ENCODE data around the gene TNPO3.

Gene TNPO3

GRCh38 chr7:128937647-128938543 is 117.0 kb downstream of the TNPO3 start, which contains the start of gene IRF5:
Gene IRF5, plus strand, starts transcription at chr7:128937927. Its CDS starts 4,155 bp downstream, at chr7:128942082.
- no peak for DNase-seq

DNA sequence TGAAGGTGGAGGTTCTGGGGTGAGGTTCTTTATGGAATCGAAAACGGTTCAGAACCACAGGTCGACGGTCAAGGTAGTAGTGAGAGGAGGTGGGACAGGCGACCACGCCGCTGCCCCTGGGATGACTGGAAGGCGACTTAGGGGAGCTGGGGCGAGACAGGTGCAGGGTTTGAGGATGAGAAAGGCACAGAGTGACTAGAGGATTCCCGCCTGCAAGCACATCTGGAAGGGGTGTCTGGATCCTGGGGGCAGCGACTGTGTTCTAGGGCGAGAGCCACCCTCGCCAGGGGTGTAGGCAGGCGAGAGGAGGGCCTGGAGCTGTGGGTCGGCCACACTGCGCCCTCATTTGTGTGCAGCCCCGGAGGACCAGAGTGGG is 117.7 kb downstream of the TNPO3 start:
- no peak for DNase-seq

GRCh38 chr7:128936798-128937197 is 118.1 kb downstream of the TNPO3 start:
- DNase-seq = no peak

GRCh38 chr7:128935342-128935730 is 119.6 kb downstream of the TNPO3 start:
- no peak for DNase-seq

- no peak for DNase-seq
Measured at GRCh38 chr7:128934361-128935341, 120.3 kb downstream of the TNPO3 start.

DNA sequence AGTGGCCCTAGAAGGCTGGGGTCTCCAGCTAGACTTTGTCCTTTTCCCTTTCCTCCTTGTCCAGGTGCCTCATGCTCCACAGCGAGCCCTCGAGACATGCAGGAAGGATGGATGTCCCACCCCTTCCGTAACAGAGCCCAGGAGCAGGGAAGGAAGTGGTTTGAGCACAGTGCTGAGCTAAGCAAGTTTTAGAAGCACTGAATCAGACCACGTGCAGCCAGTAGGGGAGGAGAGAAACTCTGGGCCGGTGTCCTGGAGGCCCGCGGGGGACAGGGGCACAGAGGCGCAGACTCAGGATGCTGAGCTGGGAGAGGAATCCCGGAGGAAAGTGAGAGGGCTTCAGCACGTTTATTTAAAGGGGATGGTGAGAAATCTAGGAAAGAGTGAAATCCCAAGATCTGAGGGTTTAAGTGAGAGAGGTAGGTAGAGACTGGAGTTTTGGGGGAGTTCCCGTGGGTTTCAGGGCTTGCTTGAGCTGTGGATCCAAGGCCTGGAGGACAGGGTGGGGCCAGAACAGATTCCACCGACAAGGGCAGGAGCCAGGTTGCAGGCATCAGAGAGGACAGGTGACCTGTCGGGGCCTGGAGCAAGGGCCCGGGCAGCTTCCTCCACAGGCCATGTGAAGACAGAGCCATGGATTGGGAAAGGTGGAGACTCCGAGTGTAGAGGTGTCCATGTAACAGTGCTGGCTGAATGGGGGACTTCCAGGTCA is 121.6 kb downstream of the TNPO3 start:
- no peak for DNase-seq

GRCh38 chr7:128932862-128933179 is 122.1 kb downstream of the TNPO3 start:
- no peak for DNase-seq

- no peak for DNase-seq
Measured at GRCh38 chr7:128931965-128932861, 122.7 kb downstream of the TNPO3 start.

DNA sequence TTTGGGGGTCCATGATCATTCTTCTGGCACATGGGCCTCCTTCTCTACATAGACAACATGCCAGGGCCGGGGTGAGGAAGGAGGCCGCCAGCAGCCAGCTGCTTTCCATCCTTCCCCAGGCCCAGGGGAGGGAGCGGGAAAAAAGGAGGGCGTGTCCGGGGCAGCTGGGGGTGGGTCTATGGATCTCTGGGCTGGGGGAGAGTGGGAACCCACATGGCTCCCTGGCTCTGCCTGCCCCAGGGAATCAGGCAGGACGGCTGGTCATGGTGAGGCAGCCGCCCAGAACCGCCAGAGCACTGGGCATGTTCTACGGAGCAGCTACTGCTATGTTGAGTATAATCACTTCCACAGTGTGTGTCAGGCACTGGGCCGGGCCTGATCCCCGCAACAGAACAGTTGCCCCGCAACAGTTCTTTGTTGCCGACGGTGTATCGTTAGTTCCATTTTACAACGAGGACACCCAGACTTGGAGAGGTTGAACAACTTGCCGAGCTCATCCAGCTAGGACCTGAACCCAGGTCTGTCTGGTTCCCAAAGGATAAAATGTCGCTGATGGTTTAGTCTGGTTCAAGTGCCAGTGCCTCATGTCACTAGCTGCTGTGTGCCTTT is 123.6 kb downstream of the TNPO3 start:
- no peak for DNase-seq

GRCh38 chr7:128928882-128929788 is 125.8 kb downstream of the TNPO3 start:
- no peak for DNase-seq

DNA sequence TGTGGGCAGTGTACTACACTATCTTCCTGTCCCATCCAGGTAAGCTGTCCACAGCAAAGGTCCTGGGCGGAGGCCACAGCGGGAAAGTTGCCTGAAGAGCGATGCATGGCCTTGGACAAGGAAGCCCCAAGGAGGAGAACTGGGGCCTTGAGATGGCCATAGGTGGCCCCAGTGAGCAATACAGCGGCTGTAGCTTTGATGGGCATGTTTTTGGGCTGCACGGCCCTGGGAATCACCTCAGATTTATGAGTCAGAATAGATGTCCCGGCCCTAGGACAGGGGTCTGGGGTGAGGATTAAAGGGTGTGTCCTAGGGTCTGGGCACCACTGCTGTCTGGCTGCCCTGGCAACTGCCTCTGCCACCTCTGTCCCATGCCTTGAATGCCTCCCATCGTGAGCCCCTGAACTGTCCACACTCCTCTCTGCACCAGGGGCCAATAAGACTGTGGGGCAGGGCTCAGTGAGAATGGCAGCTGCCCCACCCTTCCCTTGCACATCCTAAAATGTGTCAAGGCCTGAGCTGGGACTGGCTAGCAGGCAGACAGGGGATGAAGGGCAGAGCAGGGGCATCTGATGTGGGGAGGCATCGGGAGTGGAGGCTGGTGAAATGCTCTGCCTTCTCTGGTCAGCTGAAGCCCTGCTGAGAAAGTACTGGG is 126.6 kb downstream of the TNPO3 start:
- no peak for DNase-seq

GRCh38 chr7:128924707-128925588 is 130.0 kb downstream of the TNPO3 start:
- no peak for DNase-seq

DNA sequence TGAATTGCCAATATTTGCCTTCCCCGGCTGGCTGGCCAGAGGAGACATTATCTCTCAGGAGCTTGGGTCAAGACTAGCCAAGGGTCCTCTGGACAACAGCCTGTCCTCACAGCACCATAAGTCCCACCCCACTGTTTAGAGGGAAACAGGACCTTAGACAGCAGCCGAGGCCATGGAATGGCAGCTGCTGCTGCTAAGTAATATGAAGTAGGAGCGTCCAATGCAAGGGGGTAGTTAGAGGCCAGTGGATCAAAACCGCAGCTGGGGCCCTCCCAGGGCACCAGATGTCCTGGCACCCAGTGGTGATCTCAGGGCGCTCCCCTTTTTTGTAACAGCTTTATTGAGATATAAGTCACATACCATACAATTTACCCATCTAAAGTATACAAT is 131.5 kb downstream of the TNPO3 start:
- DNase-seq = no peak

- no peak for DNase-seq
Measured at GRCh38 chr7:128922496-128923410, 132.2 kb downstream of the TNPO3 start.

DNA sequence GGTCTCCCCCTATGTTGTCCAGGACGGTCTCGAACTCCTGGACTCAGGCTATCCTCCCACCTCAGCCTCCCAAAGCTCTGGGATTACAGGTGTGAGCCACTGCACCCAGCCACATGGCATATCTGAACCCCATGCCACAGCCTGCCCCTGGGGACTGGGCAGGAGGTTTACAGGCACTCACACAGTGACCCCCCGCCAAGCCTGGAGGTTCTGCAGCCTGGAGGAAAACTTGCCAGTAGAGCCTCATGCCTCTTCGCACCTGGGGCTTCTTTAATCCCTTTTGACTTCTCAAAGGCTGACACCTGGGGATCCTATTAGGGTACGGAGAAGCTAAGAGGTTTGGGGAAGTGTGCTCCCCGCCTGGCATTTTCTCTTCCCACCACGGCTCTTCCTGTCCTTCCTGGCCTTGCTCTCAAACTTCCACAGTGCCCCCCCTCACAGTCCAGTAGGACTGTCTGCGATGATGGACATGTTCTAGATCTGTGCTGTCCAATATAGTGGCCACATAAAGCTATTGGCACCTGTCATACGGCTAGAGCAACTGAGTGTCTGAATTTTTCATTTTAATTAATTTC is 133.0 kb downstream of the TNPO3 start:
- no peak for DNase-seq

GRCh38 chr7:128920913-128921582 is 133.9 kb downstream of the TNPO3 start:
- no peak for DNase-seq

All from NCI-H1417 treated with DMSO at 0.1 percent for 48 hours (cell line).